Stimulated activated CD4-positive, alpha-beta T cell treated with anti-CD3 and anti-CD28 coated beads, Interleukin-4, amount 100 ng/mL, for 24 hours (primary cell): ENCODE measurements around the gene MYBPH.

Experiments
- DNase-seq: peaks from one replicate; pipeline ENCODE4 v3.0.0-alpha.2; 2020

The MYBPH gene

GRCh38 chr1:203165101-203165799 lies 10.4 kb downstream of the MYBPH start:
- no peak for DNase-seq

GRCh38 chr1:203163891-203164635 lies 11.6 kb downstream of the MYBPH start:
- no peak for DNase-seq

GRCh38 chr1:203162403-203162802 lies 13.2 kb downstream of the MYBPH start:
- DNase-seq = no peak

GRCh38 chr1:203161703-203162102 lies 13.9 kb downstream of the MYBPH start:
- DNase-seq = no peak

GRCh38 chr1:203161175-203161574 lies 14.5 kb downstream of the MYBPH start:
- DNase-seq = no peak

- no peak for DNase-seq
Measured at GRCh38 chr1:203159844-203160243, 15.8 kb downstream of the MYBPH start.

GRCh38 chr1:203158960-203159665 lies 16.5 kb downstream of the MYBPH start:
- no peak for DNase-seq

GRCh38 chr1:203158423-203158822 lies 17.2 kb downstream of the MYBPH start:
- no peak for DNase-seq

GRCh38 chr1:203156280-203156679 lies 19.3 kb downstream of the MYBPH start:
- no peak for DNase-seq

- DNase-seq = no peak
Measured at GRCh38 chr1:203153989-203154821, 21.4 kb downstream of the MYBPH start.

- DNase-seq = no peak
Measured at GRCh38 chr1:203153051-203153988, 22.3 kb downstream of the MYBPH start.

GRCh38 chr1:203152158-203153034 lies 23.2 kb downstream of the MYBPH start:
- no peak for DNase-seq

GRCh38 chr1:203151362-203152157 lies 24.1 kb downstream of the MYBPH start:
- DNase-seq = no peak

- DNase-seq = no peak
Measured at GRCh38 chr1:203150511-203151297, 24.9 kb downstream of the MYBPH start.

- no peak for DNase-seq
Measured at GRCh38 chr1:203149188-203149840, 26.3 kb downstream of the MYBPH start.

- no peak for DNase-seq
Measured at GRCh38 chr1:203148579-203148978, 27.0 kb downstream of the MYBPH start.

GRCh38 chr1:203148127-203148526 lies 27.5 kb downstream of the MYBPH start:
- DNase-seq = no peak

- no peak for DNase-seq
Measured at GRCh38 chr1:203147376-203147775, 28.2 kb downstream of the MYBPH start.
